Caco-2 (cell line): ENCODE measurements around the gene CEP250. TPM values are rescaled to one million over a fixed set of nuclear protein-coding genes. Genes with fewer than 3 reads are reported as not detected.

Experiments used
- BruUV-seq: library from RNA; stranded (reverse); fragments of 400-500 nt; replicated peaks from 2 replicates; lab custom pipeline; 2021; lab: Mats Ljungman, UMichigan
- CTCF ChIA-PET: fragments of 300-600 bp; sonication (Branson Sonifier 250); formaldehyde crosslinking; loops from one replicate; lab custom pipeline; 2022; ENCODE audit warnings: antibody characterized with exemption; lab: Charles Lee
- POLR2A ChIA-PET: fragments of 300-600 bp; sonication (Branson Sonifier 250); formaldehyde crosslinking; loops from one replicate; lab custom pipeline; 2022; ENCODE audit warnings: antibody characterized with exemption; lab: Charles Lee
- DNase-seq, 2 experiments: peaks; one replicate each; pipeline versions ENCODE4 v3.0.0 to v3.0.0-alpha.2; 2020 to 2022
- H3K27me3 ChIP-seq: replicated peaks from 2 replicates; pipeline ENCODE4 v1.6.0; 2011; ENCODE audit warnings: low read length; ENCODE audit not compliant: control insufficient read depth, insufficient read depth
- H3K36me3 ChIP-seq: 2 replicates; pipeline ENCODE4 v1.5.1; 2011; ENCODE audit warnings: low read length; ENCODE audit not compliant: control insufficient read depth, insufficient read depth
- H3K4me1 ChIP-seq: fragments of 250-450 bp; sonication (Bioruptor Pico); 2 replicates; pipeline ENCODE4 v1.5.1; 2020; ENCODE audit warnings: mild to moderate bottlenecking
- H3K4me3 ChIP-seq: 2 replicates; pipeline ENCODE4 v1.5.1; 2011; ENCODE audit warnings: low read depth, mild to moderate bottlenecking, control low read depth, low read length
- H3K9me3 ChIP-seq: fragments of 250-450 bp; sonication (Bioruptor Pico); 2 replicates; pipeline ENCODE4 v1.5.1; 2020; ENCODE audit warnings: mild to moderate bottlenecking, moderate library complexity
- H3K27ac Mint-ChIP-seq: one replicate; pipeline ENCODE4 v1.8.0; 2022; ENCODE audit warnings: mixed read lengths; ENCODE audit not compliant: unreplicated experiment
- H3K27me3 Mint-ChIP-seq: one replicate; pipeline ENCODE4 v1.8.0; 2022; ENCODE audit warnings: mixed read lengths; ENCODE audit not compliant: insufficient read depth, unreplicated experiment
- H3K36me3 Mint-ChIP-seq: one replicate; pipeline ENCODE4 v1.8.0; 2022; ENCODE audit warnings: mild to moderate bottlenecking, mixed read lengths; ENCODE audit not compliant: insufficient read depth, unreplicated experiment
- H3K4me1 Mint-ChIP-seq: one replicate; pipeline ENCODE4 v1.8.0; 2022; ENCODE audit warnings: low read depth, mixed read lengths; ENCODE audit not compliant: unreplicated experiment
- H3K4me3 Mint-ChIP-seq: one replicate; pipeline ENCODE4 v1.8.0; 2022; ENCODE audit warnings: mild to moderate bottlenecking, moderate library complexity, mixed read lengths; ENCODE audit not compliant: unreplicated experiment
- H3K9me3 Mint-ChIP-seq: one replicate; pipeline ENCODE4 v1.8.0; 2022; ENCODE audit warnings: mixed read lengths; ENCODE audit not compliant: unreplicated experiment
- intact Hi-C: fragments of 100-400 bp; cut with micrococcal nuclease; formaldehyde crosslinking; loops from one replicate; pipeline ENCODE4 v1.10.0; 2022; ENCODE audit not compliant: unreplicated experiment
- total RNA-seq: library from RNA; stranded (reverse); gene quantifications from 2 replicates; pipeline ENCODE4 v1.2.3, GENCODE V29; 2022
- TF ChIP-seq, protein P1 (sequence below), 2 experiments: fragments of 200-600 bp in 1 of 2; IDR thresholded peaks; 1 replicate in 1 of 2; 2 replicates in 1 of 2; pipeline versions ENCODE4 v1.5.1 to v1.8.0; 2011 to 2022; ENCODE audit warnings: antibody characterized with exemption in 1 of 2, control low read depth in 1 of 2, inconsistent platforms in 1 of 2, low read depth in 1 of 2, low read length in 1 of 2, mild to moderate bottlenecking in 1 of 2, moderate library complexity in 1 of 2; ENCODE audit not compliant: insufficient read depth in 1 of 2, severe bottlenecking in 1 of 2, unreplicated experiment in 1 of 2

Gene CEP250
- total RNA-seq, 1 experiment from 2014 or later = 137 TPM

DNA sequence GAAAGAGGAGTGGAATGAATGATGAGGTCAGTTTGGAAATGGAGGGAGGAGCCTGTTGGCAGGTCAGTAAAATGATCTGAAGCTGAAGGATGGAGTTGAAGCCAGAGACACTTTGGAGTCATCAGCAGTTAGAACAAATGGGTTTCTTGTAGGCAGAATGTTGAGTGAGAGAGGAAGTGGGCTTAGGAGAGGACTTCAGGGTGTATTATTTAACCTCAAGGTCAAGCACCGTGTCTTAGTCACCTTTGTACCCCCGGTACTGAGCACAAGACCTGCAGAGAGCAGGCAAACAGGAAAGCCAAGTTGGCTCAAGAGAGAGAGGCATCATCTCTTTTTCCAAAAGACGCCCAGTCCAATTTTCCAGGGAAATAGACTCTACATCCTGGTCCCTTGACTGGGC lies 50.8 kb downstream of the CEP250 start:
- no peak for DNase-seq
- Mint-ChIP-seq H3K27me3 (no peaks in the 10 kb centered on the region), H3K36me3 (peaks cover 51% of the 10 kb centered on the region), H3K27ac (no peak overlapping the region), H3K4me1 (peaks cover 8% of the 10 kb centered on the region), H3K4me3 (no peak overlapping the region), H3K9me3 (no peaks in the 10 kb centered on the region)
- TF ChIP-seq, protein P1, sequence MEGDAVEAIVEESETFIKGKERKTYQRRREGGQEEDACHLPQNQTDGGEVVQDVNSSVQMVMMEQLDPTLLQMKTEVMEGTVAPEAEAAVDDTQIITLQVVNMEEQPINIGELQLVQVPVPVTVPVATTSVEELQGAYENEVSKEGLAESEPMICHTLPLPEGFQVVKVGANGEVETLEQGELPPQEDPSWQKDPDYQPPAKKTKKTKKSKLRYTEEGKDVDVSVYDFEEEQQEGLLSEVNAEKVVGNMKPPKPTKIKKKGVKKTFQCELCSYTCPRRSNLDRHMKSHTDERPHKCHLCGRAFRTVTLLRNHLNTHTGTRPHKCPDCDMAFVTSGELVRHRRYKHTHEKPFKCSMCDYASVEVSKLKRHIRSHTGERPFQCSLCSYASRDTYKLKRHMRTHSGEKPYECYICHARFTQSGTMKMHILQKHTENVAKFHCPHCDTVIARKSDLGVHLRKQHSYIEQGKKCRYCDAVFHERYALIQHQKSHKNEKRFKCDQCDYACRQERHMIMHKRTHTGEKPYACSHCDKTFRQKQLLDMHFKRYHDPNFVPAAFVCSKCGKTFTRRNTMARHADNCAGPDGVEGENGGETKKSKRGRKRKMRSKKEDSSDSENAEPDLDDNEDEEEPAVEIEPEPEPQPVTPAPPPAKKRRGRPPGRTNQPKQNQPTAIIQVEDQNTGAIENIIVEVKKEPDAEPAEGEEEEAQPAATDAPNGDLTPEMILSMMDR (IDR thresholded peaks at IDR 0.05; ENCODE audit: insufficient read depth in 1 of 2, low read depth in 1 of 2, low read length in 1 of 2, severe bottlenecking in 1 of 2, unreplicated experiment in 1 of 2) = no peak
- Histone ChIP-seq H3K9me3 (no peaks in the 10 kb centered on the region), H3K36me3 (peaks cover 27% of the 10 kb centered on the region), H3K4me3 (no peak overlapping the region), H3K27me3 (no peaks in the 10 kb centered on the region), H3K4me1 (no peaks in the 10 kb centered on the region)
- CTCF ChIA-PET = interaction anchor here (0.6 kb wide), 1 partner anchor 44 kb away, joined by 5 read pairs; no protein-coding TSS in a partner anchor
- no TSS peak for BruUV-seq
- POLR2A ChIA-PET = interaction anchor here (0.5 kb wide), 1 partner anchor 109 kb away, joined by 3 read pairs; the partner anchor contains the start of gene SPAG4
- intact Hi-C loops = no loop called here

DNA sequence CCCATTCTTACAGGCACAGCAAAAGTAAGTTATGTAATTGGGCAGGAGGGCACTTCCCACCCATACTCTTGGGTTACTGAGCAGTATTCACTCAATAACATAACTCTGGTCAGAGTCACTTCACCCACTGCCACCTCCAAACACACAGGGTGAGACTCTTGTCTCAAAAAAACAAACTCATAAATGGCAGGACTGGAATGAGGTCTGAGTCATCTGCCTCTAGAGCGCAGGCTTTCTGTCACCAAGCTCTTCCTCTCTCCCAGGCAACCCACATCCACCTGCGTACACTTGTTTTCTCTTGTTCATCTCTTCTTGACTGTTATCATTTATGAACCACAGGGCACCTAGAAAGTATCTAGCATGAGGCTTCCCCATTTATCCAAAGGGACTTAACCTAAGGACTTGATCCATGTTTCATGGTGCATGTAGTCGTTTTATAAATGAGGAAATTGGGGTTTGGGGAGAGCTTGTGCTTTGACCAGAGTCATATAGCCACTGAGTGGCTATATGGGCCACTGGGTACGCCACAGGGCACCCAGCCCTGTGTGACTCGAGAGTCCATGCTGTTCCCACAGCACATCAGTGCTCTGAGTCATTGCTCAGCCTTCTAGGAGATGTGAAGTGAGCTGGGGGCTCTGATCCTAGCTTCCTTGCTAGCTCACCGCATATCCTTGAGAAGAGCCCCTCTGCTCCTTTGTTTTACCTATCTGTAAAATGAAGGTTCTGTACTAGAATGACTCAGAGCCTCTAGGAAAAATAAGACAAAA lies 51.7 kb downstream of the CEP250 start:
- H3K4me3 ChIP-seq = no peak overlapping the region
- Mint-ChIP-seq H3K9me3 (no peaks in the 10 kb centered on the region), H3K36me3 (peaks cover 55% of the 10 kb centered on the region), H3K27ac (no peak overlapping the region), H3K27me3 (no peaks in the 10 kb centered on the region), H3K4me1 (peaks cover 8% of the 10 kb centered on the region), H3K4me3 (no peak overlapping the region)
- no peaks in the 10 kb centered on the region for H3K27me3 ChIP-seq
- intact Hi-C loops = no loop called here
- DNase-seq = no peak
- H3K36me3 ChIP-seq = peaks cover 29% of the 10 kb centered on the region
- ChIA-PET CTCF (no interaction called here), POLR2A (no interaction called here)
- no peaks in the 10 kb centered on the region for H3K9me3 ChIP-seq
- TF ChIP-seq, protein P1 (IDR thresholded peaks at IDR 0.05; ENCODE audit: insufficient read depth in 1 of 2, low read depth in 1 of 2, low read length in 1 of 2, severe bottlenecking in 1 of 2, unreplicated experiment in 1 of 2) = no peak
- H3K4me1 ChIP-seq = no peaks in the 10 kb centered on the region
- BruUV-seq = no TSS peak

DNA sequence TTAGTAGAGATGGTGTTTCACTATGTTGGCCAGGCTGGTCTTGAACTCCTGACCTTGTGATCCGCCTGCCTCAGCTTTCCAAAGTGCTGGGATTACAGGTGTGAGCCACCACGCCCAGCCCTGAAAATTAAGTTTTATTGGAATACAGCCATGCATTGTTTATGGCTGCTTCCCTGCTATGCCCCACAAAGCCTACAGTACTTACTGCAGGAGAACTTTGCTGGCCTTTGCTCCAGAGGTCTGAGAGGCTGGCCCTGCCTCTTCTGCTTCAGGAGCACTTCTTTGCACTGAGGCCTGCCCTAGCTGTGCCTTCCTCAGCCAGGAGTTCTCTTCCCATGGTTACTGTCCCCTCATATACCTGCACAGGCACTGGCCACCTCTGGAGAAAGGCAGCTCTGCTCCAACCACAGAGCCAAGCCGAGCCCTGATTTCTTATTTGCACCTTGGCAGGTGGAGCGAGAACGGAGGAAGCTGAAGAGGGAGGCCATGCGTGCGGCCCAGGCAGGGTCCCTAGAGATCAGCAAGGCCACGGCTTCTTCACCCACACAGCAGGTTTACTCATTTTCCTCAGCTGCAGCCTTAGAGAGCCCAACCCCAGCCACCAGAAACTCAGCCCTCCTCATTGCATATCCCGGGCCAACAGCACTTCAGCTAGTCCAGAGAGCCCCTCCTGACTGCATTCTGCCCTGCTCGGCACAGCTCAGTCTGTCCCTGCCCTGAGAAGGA lies 53.3 kb downstream of the CEP250 start:
- Histone ChIP-seq H3K36me3 (peaks cover 23% of the 10 kb centered on the region), H3K4me3 (no peak overlapping the region), H3K4me1 (no peaks in the 10 kb centered on the region), H3K27me3 (no peaks in the 10 kb centered on the region), H3K9me3 (no peaks in the 10 kb centered on the region)
- Mint-ChIP-seq H3K9me3 (no peaks in the 10 kb centered on the region), H3K36me3 (peaks cover 44% of the 10 kb centered on the region), H3K27ac (no peak overlapping the region), H3K27me3 (no peaks in the 10 kb centered on the region), H3K4me1 (peaks cover 8% of the 10 kb centered on the region), H3K4me3 (no peak overlapping the region)
- BruUV-seq = no TSS peak
- ChIA-PET POLR2A (no interaction called here), CTCF (interaction anchor here (1.0 kb wide), 1 partner anchor 30 kb away, joined by 3 read pairs; no protein-coding TSS in a partner anchor)
- DNase-seq = no peak
- intact Hi-C loops = no loop called here
- TF ChIP-seq, protein P1 (IDR thresholded peaks at IDR 0.05; ENCODE audit: insufficient read depth in 1 of 2, low read depth in 1 of 2, low read length in 1 of 2, severe bottlenecking in 1 of 2, unreplicated experiment in 1 of 2) = no peak
